ENCODE measurements around the gene MIEF1.

The MIEF1 gene

GRCh38 chr22:39502109-39502788, at the start of gene MIEF1:
MIEF1 (plus strand) TSS chr22:39502290; CDS start chr22:39511295, 9,005 bp downstream.
- peaks cover 51% of the 10 kb centered on the region for H3K4me1 Mint-ChIP-seq
- peak; percentile 73 to 77 for DNase-seq (ENCODE audit: low spot score in 2 of 2)
- H3K27ac Mint-ChIP-seq (ENCODE audit: low read depth) = peak within 1 kb of the TSS; percentile 93
- H3K27me3 Mint-ChIP-seq = no peaks in the 10 kb centered on the region
- peak within 1 kb of the TSS; percentile 88 for H3K4me3 Mint-ChIP-seq
- H3K9me3 Mint-ChIP-seq = no peaks in the 10 kb centered on the region
- ATAC-seq (replicated peaks; ENCODE audit: extremely low read depth, poor library complexity, severe bottlenecking) = peak; percentile 97
- H3K36me3 Mint-ChIP-seq (ENCODE audit: insufficient read depth) = peaks cover 37% of the 10 kb centered on the region

GRCh38 chr22:39452740-39453040, 49.4 kb upstream of the MIEF1 start:
- Mint-ChIP-seq H3K27ac (ENCODE audit: low read depth) (no peak overlapping the region), H3K4me3 (no peak overlapping the region), H3K27me3 (peaks cover 42% of the 10 kb centered on the region), H3K9me3 (no peaks in the 10 kb centered on the region), H3K36me3 (ENCODE audit: insufficient read depth) (peaks cover 4% of the 10 kb centered on the region), H3K4me1 (peaks cover 17% of the 10 kb centered on the region)
- no peak for DNase-seq (ENCODE audit: low spot score in 2 of 2)
- ATAC-seq (replicated peaks; ENCODE audit: extremely low read depth, poor library complexity, severe bottlenecking) = peak; percentile 41

- DNase-seq (ENCODE audit: low spot score in 2 of 2) (no peak), ATAC-seq (replicated peaks; ENCODE audit: extremely low read depth, poor library complexity, severe bottlenecking) (no peak)
- Mint-ChIP-seq H3K27ac (ENCODE audit: low read depth) (no peak overlapping the region), H3K36me3 (ENCODE audit: insufficient read depth) (peaks cover 4% of the 10 kb centered on the region), H3K4me1 (peaks cover 25% of the 10 kb centered on the region), H3K4me3 (no peak overlapping the region), H3K27me3 (peaks cover 53% of the 10 kb centered on the region), H3K9me3 (no peaks in the 10 kb centered on the region)
These were observed 48.2 kb upstream of the MIEF1 start for GRCh38 chr22:39453765-39454378.

GRCh38 chr22:39454385-39454871, 47.7 kb upstream of the MIEF1 start:
- no peak for DNase-seq (ENCODE audit: low spot score in 2 of 2)
- no peak for ATAC-seq (replicated peaks; ENCODE audit: extremely low read depth, poor library complexity, severe bottlenecking)
- Mint-ChIP-seq H3K27me3 (peaks cover 58% of the 10 kb centered on the region), H3K9me3 (no peaks in the 10 kb centered on the region), H3K27ac (ENCODE audit: low read depth) (no peak overlapping the region), H3K4me1 (peaks cover 25% of the 10 kb centered on the region), H3K4me3 (peak overlapping the region; percentile 21), H3K36me3 (ENCODE audit: insufficient read depth) (peaks cover 4% of the 10 kb centered on the region)

GRCh38 chr22:39456522-39457197, 45.4 kb upstream of the MIEF1 start, which contains the start of gene MGAT3:
MGAT3 (plus strand) TSS chr22:39457012; CDS start chr22:39487348, 30,336 bp downstream.
- H3K27ac Mint-ChIP-seq (ENCODE audit: low read depth) = peak within 1 kb of the TSS; percentile 46
- peak within 1 kb of the TSS; percentile 74 for H3K4me3 Mint-ChIP-seq
- H3K4me1 Mint-ChIP-seq = peaks cover 25% of the 10 kb centered on the region
- peaks cover 4% of the 10 kb centered on the region for H3K36me3 Mint-ChIP-seq (ENCODE audit: insufficient read depth)
- peaks cover 66% of the 10 kb centered on the region for H3K27me3 Mint-ChIP-seq
- no peaks in the 10 kb centered on the region for H3K9me3 Mint-ChIP-seq
- no peak for ATAC-seq (replicated peaks; ENCODE audit: extremely low read depth, poor library complexity, severe bottlenecking)
- DNase-seq (ENCODE audit: low spot score in 2 of 2) = no peak

- Mint-ChIP-seq H3K4me3 (no peak overlapping the region), H3K27ac (ENCODE audit: low read depth) (no peak overlapping the region), H3K9me3 (no peaks in the 10 kb centered on the region), H3K4me1 (peaks cover 22% of the 10 kb centered on the region), H3K36me3 (ENCODE audit: insufficient read depth) (peaks cover 4% of the 10 kb centered on the region), H3K27me3 (peaks cover 70% of the 10 kb centered on the region)
- no peak for ATAC-seq (replicated peaks; ENCODE audit: extremely low read depth, poor library complexity, severe bottlenecking)
- no peak for DNase-seq (ENCODE audit: low spot score in 2 of 2)
These were observed 44.9 kb upstream of the MIEF1 start for GRCh38 chr22:39457198-39457555.

- peaks cover 4% of the 10 kb centered on the region for H3K36me3 Mint-ChIP-seq (ENCODE audit: insufficient read depth)
- peak overlapping the region; percentile 47 for H3K4me3 Mint-ChIP-seq
- peaks cover 70% of the 10 kb centered on the region for H3K27me3 Mint-ChIP-seq
- no peaks in the 10 kb centered on the region for H3K9me3 Mint-ChIP-seq
- ATAC-seq (replicated peaks; ENCODE audit: extremely low read depth, poor library complexity, severe bottlenecking) (no peak), DNase-seq (ENCODE audit: low spot score in 2 of 2) (no peak)
- peaks cover 17% of the 10 kb centered on the region for H3K4me1 Mint-ChIP-seq
- H3K27ac Mint-ChIP-seq (ENCODE audit: low read depth) = no peak overlapping the region
These were observed 44.3 kb upstream of the MIEF1 start for GRCh38 chr22:39457556-39458443.

GRCh38 chr22:39458444-39459083, 43.5 kb upstream of the MIEF1 start:
- peaks cover 17% of the 10 kb centered on the region for H3K4me1 Mint-ChIP-seq
- H3K36me3 Mint-ChIP-seq (ENCODE audit: insufficient read depth) = peaks cover 4% of the 10 kb centered on the region
- H3K27me3 Mint-ChIP-seq = peaks cover 70% of the 10 kb centered on the region
- H3K27ac Mint-ChIP-seq (ENCODE audit: low read depth) = no peak overlapping the region
- peak overlapping the region; percentile 47 for H3K4me3 Mint-ChIP-seq
- no peak for ATAC-seq (replicated peaks; ENCODE audit: extremely low read depth, poor library complexity, severe bottlenecking)
- no peaks in the 10 kb centered on the region for H3K9me3 Mint-ChIP-seq
- DNase-seq (ENCODE audit: low spot score in 2 of 2) = no peak

- ATAC-seq (replicated peaks; ENCODE audit: extremely low read depth, poor library complexity, severe bottlenecking) (no peak), DNase-seq (ENCODE audit: low spot score in 2 of 2) (no peak)
- H3K27ac Mint-ChIP-seq (ENCODE audit: low read depth) = no peak overlapping the region
- peaks cover 59% of the 10 kb centered on the region for H3K27me3 Mint-ChIP-seq
- no peaks in the 10 kb centered on the region for H3K9me3 Mint-ChIP-seq
- peaks cover 17% of the 10 kb centered on the region for H3K4me1 Mint-ChIP-seq
- H3K4me3 Mint-ChIP-seq = no peak overlapping the region
- peaks cover 4% of the 10 kb centered on the region for H3K36me3 Mint-ChIP-seq (ENCODE audit: insufficient read depth)
These were observed 42.4 kb upstream of the MIEF1 start for GRCh38 chr22:39459681-39460080.

GRCh38 chr22:39462443-39463221, 39.5 kb upstream of the MIEF1 start:
- Mint-ChIP-seq H3K36me3 (ENCODE audit: insufficient read depth) (no peaks in the 10 kb centered on the region), H3K9me3 (no peaks in the 10 kb centered on the region), H3K27me3 (peaks cover 42% of the 10 kb centered on the region), H3K4me1 (peaks cover 8% of the 10 kb centered on the region), H3K27ac (ENCODE audit: low read depth) (no peak overlapping the region), H3K4me3 (no peak overlapping the region)
- no peak for DNase-seq (ENCODE audit: low spot score in 2 of 2)
- ATAC-seq (replicated peaks; ENCODE audit: extremely low read depth, poor library complexity, severe bottlenecking) = no peak

- Mint-ChIP-seq H3K4me3 (no peak overlapping the region), H3K27me3 (peaks cover 38% of the 10 kb centered on the region), H3K4me1 (peaks cover 5% of the 10 kb centered on the region), H3K9me3 (no peaks in the 10 kb centered on the region), H3K27ac (ENCODE audit: low read depth) (no peak overlapping the region), H3K36me3 (ENCODE audit: insufficient read depth) (no peaks in the 10 kb centered on the region)
- ATAC-seq (replicated peaks; ENCODE audit: extremely low read depth, poor library complexity, severe bottlenecking) (no peak), DNase-seq (ENCODE audit: low spot score in 2 of 2) (no peak)
These were observed 38.8 kb upstream of the MIEF1 start for GRCh38 chr22:39463277-39463676.
